Measurements from ENCODE around the gene SH3D19.

Gene SH3D19

GRCh38 chr4:151098979-151099228, 226.5 kb downstream of the SH3D19 start:
- TF ChIP-seq REST (IDR thresholded peaks at IDR 0.05; ENCODE audit: insufficient read depth in 1 of 2, low read depth in 2 of 2, low read length in 2 of 2): no peak
- no peak for TF ChIP-seq TAF1 (IDR thresholded peaks at IDR 0.05; ENCODE audit: borderline replicate concordance, insufficient read depth, low read length)
- TF ChIP-seq SIN3A (IDR thresholded peaks at IDR 0.05; ENCODE audit: borderline replicate concordance, insufficient read depth, low read length): no peak
- no peak for TF ChIP-seq FOXP2 (optimal IDR thresholded peaks at IDR 0.05; ENCODE audit: borderline replicate concordance, extremely low read depth, extremely low read length, insufficient read depth)
- TF ChIP-seq POLR2AphosphoS5 (IDR thresholded peaks at IDR 0.05; ENCODE audit: low read depth, low read length): no peak

GRCh38 chr4:151097759-151098158, 227.6 kb downstream of the SH3D19 start:
- TF ChIP-seq REST (IDR thresholded peaks at IDR 0.05; ENCODE audit: insufficient read depth in 1 of 2, low read depth in 2 of 2, low read length in 2 of 2) (no peak), SIN3A (IDR thresholded peaks at IDR 0.05; ENCODE audit: borderline replicate concordance, insufficient read depth, low read length) (no peak), POLR2AphosphoS5 (IDR thresholded peaks at IDR 0.05; ENCODE audit: low read depth, low read length) (no peak), FOXP2 (optimal IDR thresholded peaks at IDR 0.05; ENCODE audit: borderline replicate concordance, extremely low read depth, extremely low read length, insufficient read depth) (no peak), TAF1 (IDR thresholded peaks at IDR 0.05; ENCODE audit: borderline replicate concordance, insufficient read depth, low read length) (no peak)

- no peak for TF ChIP-seq TAF1 (IDR thresholded peaks at IDR 0.05; ENCODE audit: borderline replicate concordance, insufficient read depth, low read length)
- TF ChIP-seq FOXP2 (optimal IDR thresholded peaks at IDR 0.05; ENCODE audit: borderline replicate concordance, extremely low read depth, extremely low read length, insufficient read depth): no peak
- TF ChIP-seq POLR2AphosphoS5 (IDR thresholded peaks at IDR 0.05; ENCODE audit: low read depth, low read length): no peak
- no peak for TF ChIP-seq REST (IDR thresholded peaks at IDR 0.05; ENCODE audit: insufficient read depth in 1 of 2, low read depth in 2 of 2, low read length in 2 of 2)
These were observed 230.3 kb downstream of the SH3D19 start for GRCh38 chr4:151095142-151095541.

- TF ChIP-seq POLR2AphosphoS5 (IDR thresholded peaks at IDR 0.05; ENCODE audit: low read depth, low read length) (no peak), FOXP2 (optimal IDR thresholded peaks at IDR 0.05; ENCODE audit: borderline replicate concordance, extremely low read depth, extremely low read length, insufficient read depth) (no peak), TAF1 (IDR thresholded peaks at IDR 0.05; ENCODE audit: borderline replicate concordance, insufficient read depth, low read length) (no peak), REST (IDR thresholded peaks at IDR 0.05; ENCODE audit: insufficient read depth in 1 of 2, low read depth in 2 of 2, low read length in 2 of 2) (no peak), SIN3A (IDR thresholded peaks at IDR 0.05; ENCODE audit: borderline replicate concordance, insufficient read depth, low read length) (no peak)
These were observed 231.1 kb downstream of the SH3D19 start for GRCh38 chr4:151094290-151094751.

- TF ChIP-seq TAF1 (IDR thresholded peaks at IDR 0.05; ENCODE audit: borderline replicate concordance, insufficient read depth, low read length) (no peak), SIN3A (IDR thresholded peaks at IDR 0.05; ENCODE audit: borderline replicate concordance, insufficient read depth, low read length) (no peak), FOXP2 (optimal IDR thresholded peaks at IDR 0.05; ENCODE audit: borderline replicate concordance, extremely low read depth, extremely low read length, insufficient read depth) (no peak)
These were observed 232.2 kb downstream of the SH3D19 start for GRCh38 chr4:151093203-151093602.

All from PFSK-1 (cell line).